HG03103 (cell line): Measurements from ENCODE around the gene PEAK1.

ENCODE experiments used
- ATAC-seq: cut with Tn5 transposase; IDR thresholded peaks from one replicate; pipeline ENCODE4 v1.9.1; 2021; ENCODE audit warnings: low read depth; ENCODE audit not compliant: unreplicated experiment

Gene PEAK1

DNA sequence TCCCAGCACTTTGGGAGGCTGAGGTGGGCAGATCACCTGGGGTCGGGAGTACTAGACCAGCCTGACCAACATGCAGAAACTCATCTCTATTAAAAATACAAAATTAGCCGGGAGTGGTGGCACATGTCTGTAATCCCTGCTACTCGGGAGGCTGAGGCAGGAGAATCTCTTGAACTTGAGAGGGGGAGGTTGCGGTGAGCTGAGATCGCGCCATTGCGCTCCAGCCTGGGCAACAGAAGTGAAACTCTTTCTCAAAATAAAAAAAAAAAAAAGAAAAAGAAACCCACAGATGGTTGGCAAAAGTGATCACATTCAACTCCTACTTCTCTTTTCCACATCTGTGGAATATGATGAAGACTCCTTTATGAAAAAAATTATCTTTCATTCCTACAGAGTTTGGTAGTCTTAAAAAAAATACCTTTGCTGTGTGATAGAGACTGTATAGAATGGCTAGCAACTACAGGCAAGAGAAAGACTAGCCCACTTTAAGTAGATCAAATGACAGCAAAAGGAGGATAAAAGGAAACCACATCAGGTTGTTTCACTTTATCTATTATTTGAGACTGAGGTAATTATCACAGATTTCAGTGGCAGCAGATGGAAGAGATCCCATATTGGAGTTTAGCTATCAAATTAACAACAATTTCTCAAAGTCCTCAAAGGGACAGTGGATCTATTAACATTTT, 176.0 kb downstream of the PEAK1 start:
- ATAC-seq, result no peak

DNA sequence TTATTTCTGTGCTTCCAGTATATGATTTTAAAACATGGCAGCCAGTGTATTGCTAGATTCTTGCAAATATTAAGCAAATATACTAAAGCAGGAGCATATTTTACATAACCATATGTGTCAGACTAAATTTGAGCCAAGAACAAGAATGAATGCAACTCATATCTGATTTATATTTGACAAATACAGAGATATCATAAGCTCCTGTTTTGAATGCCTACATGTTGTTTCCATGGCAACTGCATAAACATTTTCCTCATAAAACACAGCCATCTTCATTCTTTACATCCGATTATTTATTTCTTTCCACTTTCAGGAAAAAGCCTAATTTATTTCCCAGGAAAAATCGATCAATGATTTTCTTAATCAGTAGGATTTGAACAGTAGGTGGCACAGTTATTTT, 176.8 kb downstream of the PEAK1 start:
- ATAC-seq, result no peak

GRCh38 chr15:77239882-77240608, 179.9 kb downstream of the PEAK1 start:
- no peak for ATAC-seq

GRCh38 chr15:77235566-77235965, 184.3 kb downstream of the PEAK1 start:
- no peak for ATAC-seq

DNA sequence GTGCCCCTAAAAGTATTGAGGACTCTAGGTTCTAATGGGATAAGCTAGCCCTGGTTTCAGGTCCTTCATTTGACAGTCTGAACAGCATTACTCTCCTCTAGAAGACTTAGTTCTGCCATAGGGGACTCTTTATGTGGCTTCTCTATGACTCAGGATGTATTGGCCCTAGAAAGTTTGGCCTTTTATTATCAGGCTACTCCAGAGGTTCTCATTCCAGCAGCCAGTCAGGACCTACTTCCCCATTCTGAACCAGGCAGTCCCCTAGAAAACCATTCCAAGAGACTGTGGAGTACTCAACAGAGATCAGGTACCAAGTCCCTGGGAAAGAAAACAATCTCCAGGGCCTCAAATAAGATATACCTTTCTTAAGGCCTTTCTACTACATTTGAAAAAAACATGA, 191.1 kb downstream of the PEAK1 start:
- ATAC-seq, result no peak

DNA sequence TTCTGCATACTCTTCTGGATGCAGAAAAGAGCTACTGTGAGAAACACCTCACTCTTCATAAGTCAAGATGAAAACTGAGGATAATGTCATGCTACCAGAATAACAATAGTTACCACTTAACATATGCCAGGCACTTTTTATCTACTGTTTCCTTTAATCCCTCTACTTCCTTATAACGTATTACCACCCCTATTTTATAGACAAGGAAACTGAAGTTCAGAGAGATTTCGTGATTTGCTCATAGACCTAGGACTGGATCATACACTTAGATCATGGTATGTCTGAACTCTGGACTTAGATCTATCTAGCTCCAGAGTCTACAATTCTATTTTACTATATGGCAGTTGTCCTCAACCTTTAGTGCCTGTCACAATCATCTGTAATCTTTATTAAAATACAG, 193.3 kb downstream of the PEAK1 start:
- no peak for ATAC-seq

GRCh38 chr15:77225646-77226045, 194.3 kb downstream of the PEAK1 start:
- ATAC-seq, result no peak

DNA sequence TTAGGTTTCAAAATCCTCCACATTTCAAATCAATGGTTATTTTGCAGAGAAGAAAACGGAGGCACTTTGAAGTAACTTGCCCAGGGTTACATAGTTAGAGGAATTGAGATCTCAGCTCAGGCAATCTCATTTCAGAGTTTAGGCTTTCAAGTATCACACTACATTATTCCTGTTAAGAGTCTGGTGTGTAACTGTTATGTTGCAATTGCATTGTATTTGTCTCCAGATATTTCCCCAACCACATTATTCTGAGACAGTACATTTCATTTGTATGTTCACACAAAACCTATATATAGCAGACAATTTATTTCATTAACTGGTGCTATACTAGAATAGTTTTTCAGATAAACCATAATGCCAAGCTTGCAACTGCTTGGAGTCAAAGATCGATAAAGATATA, 194.8 kb downstream of the PEAK1 start:
- ATAC-seq, result no peak

DNA sequence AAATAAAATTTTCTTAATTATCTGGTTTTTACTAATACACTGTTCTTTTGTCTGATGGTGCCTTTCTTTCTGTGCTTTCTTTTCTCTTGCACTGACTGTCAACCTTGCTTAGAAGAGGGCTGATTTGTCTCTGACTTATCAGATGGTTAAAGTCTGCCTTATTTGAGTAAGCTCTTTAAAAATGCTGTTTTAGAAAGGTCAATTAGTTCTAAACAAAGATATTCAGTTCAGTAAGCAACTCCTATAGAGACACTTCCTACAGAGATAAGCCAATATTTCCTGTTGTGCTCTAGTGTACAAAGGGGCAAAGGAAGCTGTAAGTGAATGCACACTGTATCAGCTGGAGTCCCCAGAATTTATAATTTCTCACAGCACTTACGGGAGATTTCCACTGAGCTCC, 195.6 kb downstream of the PEAK1 start:
- ATAC-seq, result no peak

- no peak for ATAC-seq
These were observed 198.2 kb downstream of the PEAK1 start for GRCh38 chr15:77221708-77222107.

GRCh38 chr15:77221174-77221573, 198.7 kb downstream of the PEAK1 start:
- ATAC-seq, result no peak

- no peak for ATAC-seq
These were observed 200.1 kb downstream of the PEAK1 start for GRCh38 chr15:77219841-77220240.

DNA sequence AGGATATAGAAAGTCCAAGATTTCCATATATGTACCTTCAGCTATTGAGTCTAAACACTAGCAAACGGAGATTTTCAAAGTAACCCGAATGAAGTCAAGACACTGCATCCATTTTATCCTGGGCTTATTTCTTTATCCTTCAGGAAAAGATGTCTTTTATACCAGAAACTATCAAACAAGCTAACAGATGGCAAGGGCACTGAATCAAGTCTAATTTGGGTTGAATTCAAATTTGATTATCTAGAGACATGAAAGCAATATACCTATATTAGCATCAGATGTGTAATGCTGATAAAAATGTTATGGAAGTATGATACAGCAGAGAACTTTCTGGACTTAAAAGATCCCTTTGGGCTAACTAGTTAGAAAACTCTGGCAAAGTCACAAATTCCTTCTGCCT, 210.7 kb downstream of the PEAK1 start:
- no peak for ATAC-seq

- ATAC-seq, result no peak
These were observed 211.7 kb downstream of the PEAK1 start for GRCh38 chr15:77208241-77208640.

DNA sequence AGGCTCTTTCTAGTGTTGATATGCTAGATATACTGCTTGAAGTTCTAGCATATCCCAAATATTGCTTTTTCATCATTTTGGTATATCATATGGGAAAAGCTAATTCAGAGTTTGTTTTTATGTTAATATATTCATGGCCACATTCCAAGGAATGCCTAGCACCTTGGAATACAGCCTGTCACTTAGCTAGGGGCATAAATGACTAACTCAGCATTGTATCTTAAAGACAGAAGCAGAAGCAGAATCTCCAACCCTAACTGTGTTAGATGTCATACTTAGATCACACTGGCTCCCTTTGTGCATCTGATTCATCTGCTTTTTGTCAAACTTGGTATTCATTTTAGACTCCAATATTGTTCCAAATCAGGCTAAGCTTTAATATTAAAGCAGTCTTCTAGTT, 218.2 kb downstream of the PEAK1 start:
- no peak for ATAC-seq

- ATAC-seq, result no peak
These were observed 223.5 kb downstream of the PEAK1 start for GRCh38 chr15:77196381-77196780.

DNA sequence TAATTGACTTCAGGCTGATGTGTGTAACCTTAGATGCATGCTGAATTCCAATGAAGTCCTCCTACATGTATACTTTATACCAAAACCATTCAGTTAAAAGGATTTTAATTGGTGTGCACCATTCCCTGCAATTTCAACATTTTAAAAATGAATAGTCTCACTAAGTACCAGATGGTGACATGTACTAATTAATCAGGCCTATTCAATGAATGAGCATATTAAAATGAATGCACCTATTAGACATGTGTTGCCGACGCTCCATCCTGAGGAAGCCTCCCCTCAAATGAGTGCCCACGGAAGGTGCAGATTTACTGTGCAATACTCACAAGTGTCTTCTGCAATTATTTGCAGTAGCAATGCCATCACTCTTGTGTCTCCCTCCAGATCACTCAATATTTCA, 224.3 kb downstream of the PEAK1 start:
- no peak for ATAC-seq

DNA sequence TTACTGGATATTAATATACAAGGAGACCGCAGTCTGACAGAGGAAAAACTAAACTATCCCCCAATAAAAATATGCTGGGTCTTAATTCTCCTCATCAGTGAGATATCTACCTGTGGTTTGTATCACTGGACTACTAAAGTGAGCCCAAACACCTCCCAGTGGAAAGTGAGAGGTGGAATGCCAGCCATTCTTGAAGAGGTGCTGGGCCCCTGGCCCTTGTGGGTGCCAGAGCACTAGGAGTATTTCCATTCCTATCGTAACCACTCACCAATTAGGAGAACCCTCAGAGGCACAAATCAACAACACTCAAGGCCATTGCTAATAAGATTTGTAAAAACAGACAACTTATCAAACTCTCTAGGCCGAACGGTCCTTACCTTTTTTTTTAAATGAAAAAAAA, 227.5 kb downstream of the PEAK1 start:
- ATAC-seq, result no peak

DNA sequence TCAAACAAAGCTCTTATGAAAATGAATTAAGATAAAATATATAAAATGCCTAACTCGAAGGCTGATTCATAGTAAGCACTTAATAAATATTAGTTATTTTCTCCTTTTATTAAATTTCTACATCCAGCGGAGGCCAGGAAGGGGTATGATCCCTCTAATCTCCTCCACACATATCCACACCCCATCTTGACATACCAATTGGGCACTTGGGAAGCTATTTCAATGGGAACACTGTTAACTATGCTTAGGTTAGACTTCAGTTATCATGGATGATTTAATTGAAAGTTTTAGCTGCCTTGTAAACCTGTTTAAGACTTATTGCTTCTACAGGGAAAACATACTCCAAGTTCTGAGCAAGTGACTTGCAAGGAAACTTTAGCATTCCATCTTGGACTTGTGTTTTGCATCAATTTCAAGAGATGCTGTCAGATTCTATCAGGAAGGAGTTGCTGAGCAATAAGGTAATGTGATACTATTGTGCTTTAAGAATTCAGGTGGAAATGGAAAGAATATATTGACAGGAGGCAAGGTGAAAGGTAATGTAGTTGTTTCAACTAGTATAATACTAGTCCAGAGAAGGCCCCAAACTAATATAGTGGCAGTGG, 228.6 kb downstream of the PEAK1 start:
- ATAC-seq, result no peak

DNA sequence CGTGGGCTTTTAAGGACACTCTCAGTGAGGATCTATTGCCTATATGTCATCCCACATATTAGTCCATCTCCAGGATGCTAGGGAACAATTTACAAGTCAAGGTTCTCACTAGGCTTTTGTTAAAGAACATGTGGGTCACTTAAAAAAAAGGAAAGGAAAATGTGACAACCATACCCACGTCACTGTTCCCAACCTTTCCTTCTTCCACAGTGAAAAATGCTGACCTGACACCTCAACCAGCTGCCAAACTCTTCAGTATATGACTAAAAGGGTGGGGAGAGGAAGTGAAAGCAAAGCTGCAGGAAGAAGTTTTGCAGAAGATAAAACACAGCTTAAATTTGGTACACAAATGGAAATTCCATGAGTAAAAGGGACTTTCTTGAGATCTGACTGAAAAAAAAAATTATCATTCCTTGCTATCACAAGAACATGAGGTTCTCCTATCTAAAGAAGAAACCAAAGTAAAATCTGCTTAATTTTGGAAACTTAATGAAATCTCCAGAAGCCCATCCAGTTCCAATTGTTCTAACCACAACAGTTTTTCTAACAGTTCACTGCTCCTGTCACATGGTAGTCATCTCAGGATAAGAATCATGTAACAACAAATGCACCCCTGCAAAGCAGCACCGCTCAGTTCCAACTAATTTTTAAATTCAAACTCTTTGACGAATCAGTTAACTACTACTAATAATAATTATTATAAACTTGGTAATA, 232.0 kb downstream of the PEAK1 start:
- no peak for ATAC-seq

- no peak for ATAC-seq
These were observed 233.3 kb downstream of the PEAK1 start for GRCh38 chr15:77186594-77187011.
